Endothelial cell of umbilical vein (primary cell): ENCODE data around the gene CFAP70. TPM values are rescaled to one million over a fixed set of nuclear protein-coding genes. Genes with fewer than 3 reads are reported as not detected.

ENCODE experiments used
- BruUV-seq: library from RNA; stranded (reverse); fragments of 400-500 nt; replicated peaks from 2 replicates; lab custom pipeline; 2021; lab: Mats Ljungman, UMichigan
- CTCF ChIA-PET: fragments of 300-600, 350-600 bp; sonication (Branson Sonifier 250); formaldehyde crosslinking; loops from one replicate; lab custom pipeline; 2021; ENCODE audit warnings: antibody characterized with exemption, inconsistent platforms; lab: Charles Lee
- POLR2A ChIA-PET: fragments of 300-600, 350-600 bp; sonication (Branson Sonifier 250); formaldehyde crosslinking; loops from one replicate; lab custom pipeline; 2021; ENCODE audit warnings: antibody characterized with exemption, inconsistent platforms; lab: Charles Lee
- DNase-seq: peaks from one replicate; pipeline ENCODE4 v3.0.0-alpha.2; 2011; ENCODE audit warnings: low read depth, low spot score
- FAIRE-seq: peaks from 2 replicates; lab custom pipeline; 2011; peaks lifted over from hg19 to GRCh38; lab: Jason Lieb, UNC
- H2AFZ ChIP-seq: 2 replicates; pipeline ENCODE4 v1.6.0; 2012; ENCODE audit warnings: low read depth, low read length, control low read depth, inconsistent platforms
- H3K27ac ChIP-seq: 2 replicates; pipeline ENCODE4 v1.5.1; 2011; ENCODE audit warnings: low read depth, mild to moderate bottlenecking, control low read depth, low read length, moderate library complexity; ENCODE audit not compliant: insufficient read depth
- H3K27me3 ChIP-seq, 2 experiments: 2 replicates each; pipeline versions ENCODE4 v1.6.0 to v1.6.1; 2011; ENCODE audit warnings: low read length in 2 of 2, mixed read lengths in 1 of 2; ENCODE audit not compliant: control insufficient read depth in 2 of 2, insufficient read depth in 2 of 2
- H3K36me3 ChIP-seq, 2 experiments: 2 replicates in 1 of 2; 3 replicates in 1 of 2; pipeline ENCODE4 v1.5.1; 2011; ENCODE audit warnings: low read length in 2 of 2, mild to moderate bottlenecking in 1 of 2, moderate library complexity in 1 of 2; ENCODE audit not compliant: control insufficient read depth in 2 of 2, insufficient read depth in 2 of 2; ENCODE audit errors: extremely low read depth in 1 of 2
- H3K4me1 ChIP-seq: 3 replicates; pipeline ENCODE4 v1.5.1; 2011; ENCODE audit warnings: mild to moderate bottlenecking, low read length; ENCODE audit not compliant: control insufficient read depth, insufficient read depth; ENCODE audit errors: extremely low read depth
- H3K4me2 ChIP-seq: 2 replicates; pipeline ENCODE4 v1.6.1; 2011; ENCODE audit warnings: low read length, control low read depth, mixed read lengths; ENCODE audit not compliant: insufficient read depth
- H3K4me3 ChIP-seq, 3 experiments: fragments of 200-600 bp in 1 of 3; sonication (generic), shearing (Covaris generic) in 1 of 3; replicated peaks in 1 of 3; 2 replicates each; pipeline ENCODE4 v1.5.1; 2011 to 2016; ENCODE audit warnings: control low read depth in 3 of 3, low read length in 3 of 3, mild to moderate bottlenecking in 2 of 3, inconsistent platforms in 1 of 3, low read depth in 1 of 3, moderate library complexity in 1 of 3; ENCODE audit not compliant: insufficient read depth in 1 of 3
- H3K79me2 ChIP-seq: 2 replicates; pipeline ENCODE4 v1.6.0; 2012; ENCODE audit warnings: low read length, inconsistent platforms; ENCODE audit not compliant: control insufficient read depth, insufficient read depth
- H3K9ac ChIP-seq: replicated peaks from 2 replicates; pipeline ENCODE3; 2011; ENCODE audit warnings: low read length, control low read depth; ENCODE audit not compliant: insufficient read depth; ENCODE audit errors: extremely low read depth
- H3K9me1 ChIP-seq: replicated peaks from 3 replicates; pipeline ENCODE4 v1.6.0; 2011; ENCODE audit warnings: mild to moderate bottlenecking, low read length; ENCODE audit not compliant: control insufficient read depth, insufficient read depth; ENCODE audit errors: extremely low read depth
- H3K9me3 ChIP-seq: replicated peaks from 2 replicates; pipeline ENCODE4 v1.5.1; 2012; ENCODE audit warnings: low read length, inconsistent platforms; ENCODE audit not compliant: control insufficient read depth, insufficient read depth
- H4K20me1 ChIP-seq: replicated peaks from 2 replicates; pipeline ENCODE3; 2011; ENCODE audit warnings: mild to moderate bottlenecking, low read length; ENCODE audit not compliant: control insufficient read depth, insufficient read depth; ENCODE audit errors: extremely low read depth
- EZH2 ChIP-seq: IDR thresholded peaks from 2 replicates; pipeline ENCODE4 v1.6.1; 2012; ENCODE audit warnings: borderline replicate concordance, low read depth, mild to moderate bottlenecking, moderate library complexity, low read length, inconsistent platforms; ENCODE audit not compliant: severe bottlenecking
- FOS ChIP-seq: IDR thresholded peaks from 2 replicates; pipeline ENCODE4 v1.6.1; 2011; ENCODE audit warnings: mild to moderate bottlenecking, low read length, moderate library complexity, borderline replicate concordance; ENCODE audit not compliant: insufficient read depth
- GATA2 ChIP-seq: IDR thresholded peaks from 2 replicates; pipeline ENCODE4 v1.7.0; 2011; ENCODE audit warnings: low read depth, mild to moderate bottlenecking, moderate library complexity, mixed read lengths, low read length; ENCODE audit not compliant: insufficient read length, insufficient read depth
- JUN ChIP-seq: IDR thresholded peaks from 2 replicates; pipeline ENCODE4 v1.6.1; 2011; ENCODE audit warnings: borderline replicate concordance, low read depth; ENCODE audit not compliant: insufficient read length, insufficient read depth
- MYC ChIP-seq: IDR thresholded peaks from one replicate; pipeline ENCODE4 v1.6.1; 2011; ENCODE audit warnings: mild to moderate bottlenecking, low read depth, low read length
- POLR2A ChIP-seq: IDR thresholded peaks from 2 replicates; pipeline ENCODE4 v1.6.1; 2012; ENCODE audit warnings: low read depth, mild to moderate bottlenecking, control low read depth, low read length
- POLR2AphosphoS5 ChIP-seq: IDR thresholded peaks from 2 replicates; pipeline ENCODE4 v1.6.1; 2012; ENCODE audit warnings: low read depth, mild to moderate bottlenecking, control low read depth, low read length, moderate library complexity; ENCODE audit not compliant: insufficient read depth
- dilution Hi-C: fragments of 300-500 bp; cut with MboI; formaldehyde crosslinking; loops from one replicate; pipeline ENCODE4 v1.15.0; 2019; ENCODE audit warnings: low sequenced_read_pairs; ENCODE audit not compliant: extremely low pct_ligation_motif_present
- intact Hi-C: fragments of 100-400 bp; cut with micrococcal nuclease; formaldehyde crosslinking; loops from one replicate; pipeline ENCODE4 v1.10.0; 2022
- polyA plus RNA-seq, 4 experiments: library from polyadenylated mRNA; depleted of rRNA in 3 of 4; stranded (reverse) in 3 of 4; unstranded in 1 of 4; fragments of >200 nt; gene quantifications; 2 replicates each; pipeline versions ENCODE4 v1.2.1 to v1.2.3, GENCODE V29; 2011 to 2012; ENCODE audit warnings: missing spikeins in 1 of 4
- total RNA-seq: library from RNA; stranded (reverse); gene quantifications from 2 replicates; pipeline ENCODE4 v1.2.3, GENCODE V29; 2021
- TF ChIP-seq, protein P1 (sequence below), 2 donors: IDR thresholded peaks; 1 replicate in 1 of 2; 2 replicates in 1 of 2; pipeline ENCODE4 v1.5.1; 2011; ENCODE audit warnings: low read length in 2 of 2, mild to moderate bottlenecking in 2 of 2, moderate library complexity in 2 of 2, control low read depth in 1 of 2, inconsistent platforms in 1 of 2, low read depth in 1 of 2; ENCODE audit not compliant: insufficient read depth in 1 of 2; ENCODE audit errors: extremely low read depth in 1 of 2
- TF ChIP-seq, protein P2 (sequence below): IDR thresholded peaks from 2 replicates; pipeline ENCODE4 v1.6.1; 2011; ENCODE audit not compliant: insufficient read depth, insufficient read length

CFAP70 gene
- total and polyA plus RNA-seq, 2 donors (not counting 3 experiments of a cell fraction or from before 2014, with no cell fraction given): 0.19 to 0.27 TPM

GRCh38 chr10:73289958-73290357, 68.7 kb downstream of the CFAP70 start:
- ChIA-PET CTCF (no interaction called here), POLR2A (no interaction called here)
- intact Hi-C loops: no loop called here
- dilution Hi-C loops: no loop called here
- H2AFZ ChIP-seq: no peak overlapping the region
- no peaks in the 10 kb centered on the region for H3K4me1 ChIP-seq
- H3K4me3 ChIP-seq: no peak overlapping the region
- no peaks in the 10 kb centered on the region for H3K9me3 ChIP-seq
- H3K36me3 ChIP-seq: no peaks in the 10 kb centered on the region
- H3K4me2 ChIP-seq: no peak overlapping the region
- H3K79me2 ChIP-seq: no peaks in the 10 kb centered on the region
- no peaks in the 10 kb centered on the region for H4K20me1 ChIP-seq
- no peak for DNase-seq
- H3K27ac ChIP-seq: no peak overlapping the region
- no peak for FAIRE-seq
- no peak overlapping the region for H3K9ac ChIP-seq
- TF ChIP-seq MYC (no peak), POLR2AphosphoS5 (no peak), POLR2A (no peak), GATA2 (no peak), EZH2 (no peak), JUN (no peak), FOS (no peak)
- TF ChIP-seq, protein P1, sequence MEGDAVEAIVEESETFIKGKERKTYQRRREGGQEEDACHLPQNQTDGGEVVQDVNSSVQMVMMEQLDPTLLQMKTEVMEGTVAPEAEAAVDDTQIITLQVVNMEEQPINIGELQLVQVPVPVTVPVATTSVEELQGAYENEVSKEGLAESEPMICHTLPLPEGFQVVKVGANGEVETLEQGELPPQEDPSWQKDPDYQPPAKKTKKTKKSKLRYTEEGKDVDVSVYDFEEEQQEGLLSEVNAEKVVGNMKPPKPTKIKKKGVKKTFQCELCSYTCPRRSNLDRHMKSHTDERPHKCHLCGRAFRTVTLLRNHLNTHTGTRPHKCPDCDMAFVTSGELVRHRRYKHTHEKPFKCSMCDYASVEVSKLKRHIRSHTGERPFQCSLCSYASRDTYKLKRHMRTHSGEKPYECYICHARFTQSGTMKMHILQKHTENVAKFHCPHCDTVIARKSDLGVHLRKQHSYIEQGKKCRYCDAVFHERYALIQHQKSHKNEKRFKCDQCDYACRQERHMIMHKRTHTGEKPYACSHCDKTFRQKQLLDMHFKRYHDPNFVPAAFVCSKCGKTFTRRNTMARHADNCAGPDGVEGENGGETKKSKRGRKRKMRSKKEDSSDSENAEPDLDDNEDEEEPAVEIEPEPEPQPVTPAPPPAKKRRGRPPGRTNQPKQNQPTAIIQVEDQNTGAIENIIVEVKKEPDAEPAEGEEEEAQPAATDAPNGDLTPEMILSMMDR (IDR thresholded peaks at IDR 0.05; ENCODE audit: extremely low read depth in 1 of 2, insufficient read depth in 1 of 2, low read depth in 1 of 2, low read length in 2 of 2): no peak
- TF ChIP-seq, protein P2, sequence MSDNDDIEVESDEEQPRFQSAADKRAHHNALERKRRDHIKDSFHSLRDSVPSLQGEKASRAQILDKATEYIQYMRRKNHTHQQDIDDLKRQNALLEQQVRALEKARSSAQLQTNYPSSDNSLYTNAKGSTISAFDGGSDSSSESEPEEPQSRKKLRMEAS: no peak
- BruUV-seq: no TSS peak
- no peaks in the 10 kb centered on the region for H3K9me1 ChIP-seq
- peaks cover 0 to 5% of the 10 kb centered on the region in 2 experiments for H3K27me3 ChIP-seq
